PC-9 (cell line): ENCODE results near the gene GSN. TPM values are rescaled to one million over a fixed set of nuclear protein-coding genes. Genes with fewer than 3 reads are reported as not detected.

Experiments
- BruUV-seq: library from RNA; stranded (reverse); fragments of 400-500 nt; replicated peaks from 2 replicates; lab custom pipeline; 2021; lab: Mats Ljungman, UMichigan
- CTCF ChIA-PET: fragments of 300-600 bp; sonication (Branson Sonifier 250); formaldehyde crosslinking; loops from one replicate; lab custom pipeline; 2022; ENCODE audit warnings: antibody characterized with exemption; lab: Charles Lee
- POLR2A ChIA-PET: fragments of 300-600 bp; sonication (Branson Sonifier 250); formaldehyde crosslinking; loops from one replicate; lab custom pipeline; 2022; ENCODE audit warnings: antibody characterized with exemption; ENCODE audit not compliant: unreplicated experiment; lab: Charles Lee
- DNase-seq, 2 experiments: peaks; one replicate each; pipeline versions ENCODE4 v3.0.0 to v3.0.0-alpha.2; 2015 to 2022; ENCODE audit warnings: mixed read lengths in 1 of 2
- H2AFZ ChIP-seq: fragments of 200-600 bp; sonication (generic); 2 replicates; pipeline ENCODE4 v1.8.1; 2017; ENCODE audit warnings: antibody characterized with exemption
- H3F3A ChIP-seq: fragments of 200-600 bp; sonication (generic); 2 replicates; pipeline ENCODE4 v1.8.1; 2017; ENCODE audit warnings: antibody characterized with exemption, mild to moderate bottlenecking, low read depth; ENCODE audit not compliant: insufficient read depth
- H3K27ac ChIP-seq: fragments of 200-600 bp; sonication (generic); 2 replicates; pipeline ENCODE4 v1.6.1; 2016; ENCODE audit warnings: mixed run types
- H3K27me3 ChIP-seq: fragments of 200-600 bp; sonication (generic); 2 replicates; pipeline ENCODE4 v1.6.1; 2016; ENCODE audit warnings: low read depth, mixed run types; ENCODE audit not compliant: insufficient read depth
- H3K36me3 ChIP-seq: fragments of 200-600 bp; sonication (generic); 2 replicates; pipeline ENCODE4 v1.6.1; 2016; ENCODE audit warnings: low read depth, mixed run types
- H3K4me1 ChIP-seq: fragments of 200-600 bp; sonication (generic); replicated peaks from 2 replicates; pipeline ENCODE4 v1.6.1; 2016; ENCODE audit warnings: mixed run types; ENCODE audit not compliant: insufficient read depth
- H3K4me2 ChIP-seq: fragments of 200-600 bp; sonication (generic); 2 replicates; pipeline ENCODE4 v1.6.1; 2017; ENCODE audit warnings: mixed run types
- H3K4me3 ChIP-seq: fragments of 200-600 bp; sonication (generic); 2 replicates; pipeline ENCODE4 v1.6.1; 2016; ENCODE audit warnings: mixed run types
- H3K79me2 ChIP-seq: fragments of 200-600 bp; sonication (generic); 2 replicates; pipeline ENCODE4 v1.6.1; 2017; ENCODE audit warnings: low read depth, mixed run types
- H3K9me2 ChIP-seq: fragments of 200-600 bp; sonication (generic); 2 replicates; pipeline ENCODE4 v1.8.1; 2017; ENCODE audit warnings: mild to moderate bottlenecking; ENCODE audit not compliant: insufficient read depth
- H3K9me3 ChIP-seq: fragments of 200-600 bp; sonication (generic); 2 replicates; pipeline ENCODE4 v1.8.1; 2016; ENCODE audit warnings: low read depth; ENCODE audit not compliant: insufficient read depth
- H4K20me1 ChIP-seq: fragments of 200-600 bp; sonication (generic); 2 replicates; pipeline ENCODE4 v1.8.1; 2017; ENCODE audit not compliant: insufficient read depth
- CTCF ChIP-seq: fragments of 200-600 bp; sonication (generic); conservative IDR thresholded peaks from 2 replicates; pipeline ENCODE4 v1.6.1; 2017; ENCODE audit warnings: mixed run types, antibody characterized with exemption, mild to moderate bottlenecking, moderate library complexity
- EZH2 ChIP-seq: fragments of 200-600 bp; sonication (generic); IDR thresholded peaks from 2 replicates; pipeline ENCODE4 v1.8.0; 2017; ENCODE audit warnings: antibody characterized with exemption, low read depth
- intact Hi-C: fragments of 100-400 bp; cut with micrococcal nuclease; formaldehyde crosslinking; loops from one replicate; pipeline ENCODE4 v1.10.0; 2022; ENCODE audit not compliant: unreplicated experiment
- total RNA-seq: library from RNA; stranded (reverse); gene quantifications from 2 replicates; pipeline ENCODE4 v1.2.3, GENCODE V29; 2021

The GSN gene
- total RNA-seq, 1 experiment from 2014 or later = 135 TPM

GRCh38 chr9:121307976-121308375 is 40.0 kb downstream of the GSN start:
- H3K9me2 ChIP-seq = no peaks in the 10 kb centered on the region
- no peaks in the 10 kb centered on the region for H3K36me3 ChIP-seq
- H3K27me3 ChIP-seq = no peaks in the 10 kb centered on the region
- CTCF ChIA-PET = no interaction called here
- H3K27ac ChIP-seq = no peak overlapping the region
- no peaks in the 10 kb centered on the region for H3F3A ChIP-seq
- TF ChIP-seq CTCF (no peak), EZH2 (no peak)
- H3K4me2 ChIP-seq = no peak overlapping the region
- intact Hi-C loops = no loop called here
- POLR2A ChIA-PET = no interaction called here
- H3K79me2 ChIP-seq = no peaks in the 10 kb centered on the region
- no peak overlapping the region for H3K4me3 ChIP-seq
- peaks cover 8% of the 10 kb centered on the region; the same call in 1 of the 2 replicates for H3K4me1 ChIP-seq
- BruUV-seq = no TSS peak
- no peak overlapping the region for H2AFZ ChIP-seq
- no peaks in the 10 kb centered on the region for H4K20me1 ChIP-seq
- no peak for DNase-seq
- no peaks in the 10 kb centered on the region for H3K9me3 ChIP-seq

GRCh38 chr9:121308765-121309164 is 40.8 kb downstream of the GSN start:
- Histone ChIP-seq H3K27me3 (no peaks in the 10 kb centered on the region), H2AFZ (no peak overlapping the region), H4K20me1 (no peaks in the 10 kb centered on the region), H3K4me3 (no peak overlapping the region), H3K4me1 (peaks cover 1% of the 10 kb centered on the region; the same call in 1 of the 2 replicates), H3K36me3 (no peaks in the 10 kb centered on the region), H3K27ac (no peak overlapping the region), H3K9me2 (no peaks in the 10 kb centered on the region), H3K9me3 (no peaks in the 10 kb centered on the region), H3F3A (no peaks in the 10 kb centered on the region), H3K79me2 (no peaks in the 10 kb centered on the region), H3K4me2 (no peak overlapping the region)
- CTCF ChIA-PET = no interaction called here
- intact Hi-C loops = no loop called here
- DNase-seq = no peak
- POLR2A ChIA-PET = interaction anchor here (0.6 kb wide), 1 partner anchor 219 kb away, joined by 5 read pairs; no protein-coding TSS in a partner anchor
- no TSS peak for BruUV-seq
- TF ChIP-seq CTCF (no peak), EZH2 (no peak)

DNA sequence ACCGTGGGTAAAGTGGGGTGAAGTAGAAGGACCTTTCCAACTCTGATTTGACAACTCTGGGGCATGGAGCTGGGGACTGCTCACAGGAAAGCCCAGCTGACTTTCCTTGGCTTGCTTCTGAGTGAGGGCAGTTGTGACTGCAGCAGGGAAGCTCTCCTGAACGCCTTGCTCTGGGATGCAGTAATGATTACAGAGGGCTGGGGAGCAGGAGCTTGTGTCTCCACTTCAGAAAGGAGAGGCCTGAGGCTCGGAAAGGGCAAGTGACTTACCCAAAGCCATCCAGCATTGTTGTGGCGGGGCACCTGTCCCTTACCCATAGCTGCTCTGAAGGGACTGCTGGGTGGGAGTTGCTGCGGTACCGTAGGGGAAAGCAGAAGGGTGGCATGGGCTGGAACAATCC is 41.2 kb downstream of the GSN start:
- Histone ChIP-seq H3K36me3 (no peaks in the 10 kb centered on the region), H3F3A (no peaks in the 10 kb centered on the region), H3K4me2 (no peak overlapping the region), H4K20me1 (no peaks in the 10 kb centered on the region), H3K4me3 (no peak overlapping the region), H3K79me2 (no peaks in the 10 kb centered on the region), H3K27me3 (no peaks in the 10 kb centered on the region), H3K9me2 (no peaks in the 10 kb centered on the region), H3K4me1 (no peaks in the 10 kb centered on the region), H2AFZ (no peak overlapping the region), H3K9me3 (no peaks in the 10 kb centered on the region), H3K27ac (no peak overlapping the region)
- ChIA-PET POLR2A (interaction anchor here (0.6 kb wide), 1 partner anchor 219 kb away, joined by 5 read pairs; no protein-coding TSS in a partner anchor), CTCF (interaction anchor here (0.8 kb wide), 1 partner anchor 9 kb away, joined by 3 read pairs; no protein-coding TSS in a partner anchor)
- TF ChIP-seq CTCF = no peak
- no peak for TF ChIP-seq EZH2
- DNase-seq = no peak
- intact Hi-C loops = no loop called here
- no TSS peak for BruUV-seq
